Colonic mucosa (tissue), 4 donors: Measurements from ENCODE around the gene ATP8B3. TPM values are rescaled to one million over a fixed set of nuclear protein-coding genes. Genes with fewer than 3 reads are reported as not detected.

Experiments used
- DNase-seq: peaks from one replicate; pipeline ENCODE4 v3.0.0-alpha.2; 2020
- H3K27ac ChIP-seq: fragments of 200-600 bp; one replicate; pipeline ENCODE4 v1.8.0; 2021
- H3K27me3 ChIP-seq: fragments of 200-600 bp; one replicate; pipeline ENCODE4 v1.8.0; 2021
- H3K36me3 ChIP-seq: fragments of 200-600 bp; one replicate; pipeline ENCODE4 v1.8.0; 2021
- H3K4me1 ChIP-seq: fragments of 200-600 bp; one replicate; pipeline ENCODE4 v1.8.0; 2021; ENCODE audit warnings: mild to moderate bottlenecking
- H3K4me3 ChIP-seq: fragments of 200-600 bp; one replicate; pipeline ENCODE4 v1.8.0; 2021
- H3K9ac ChIP-seq, 2 donors: one replicate each; pipeline ENCODE4 v1.7.0; 2013; ENCODE audit warnings: control low read depth in 2 of 2, low read depth in 2 of 2, low read length in 2 of 2
- H3K9me3 ChIP-seq: fragments of 200-600 bp; one replicate; pipeline ENCODE4 v1.8.0; 2021
- intact Hi-C: fragments of 100-400 bp; cut with DNase I; formaldehyde crosslinking; loops from one replicate; pipeline ENCODE4 v1.14.1; 2022
- total RNA-seq, 2 donors: library from RNA; stranded (reverse); fragmentation: NEBNext Ultra II Directional in 1 of 2; extraction: Animal tissue kit (Norgen Biotek cat#: 25700) in 1 of 2; gene quantifications; one replicate each; pipeline ENCODE4 v1.2.1, GENCODE V29; 2021
- TF ChIP-seq, protein P1 (sequence below): fragments of 200-600 bp; IDR thresholded peaks from one replicate; pipeline ENCODE4 v1.8.0; 2022; ENCODE audit warnings: antibody characterized with exemption, mild to moderate bottlenecking
- donor health status: healthy.
- donor health status: DM: no; HTN: no; CAD: no.
- donor health status: DM: no; HTN: no; CAD: no.

Gene ATP8B3
- total RNA-seq, 2 donors from 2014 or later = 0.15 to 0.42 TPM

GRCh38 chr19:1827566-1828278 is 15.6 kb upstream of the ATP8B3 start:
- Histone ChIP-seq H3K4me3 (no peak overlapping the region), H3K36me3 (peaks cover 8% of the 10 kb centered on the region), H3K27ac (no peak overlapping the region), H3K9me3 (no peaks in the 10 kb centered on the region), H3K9ac (no peak overlapping the region), H3K4me1 (no peaks in the 10 kb centered on the region), H3K27me3 (no peaks in the 10 kb centered on the region)
- intact Hi-C loops = loop anchor here (5.0 kb wide), 1 partner anchor 35 kb away; no protein-coding TSS in a partner anchor
- TF ChIP-seq, protein P1, sequence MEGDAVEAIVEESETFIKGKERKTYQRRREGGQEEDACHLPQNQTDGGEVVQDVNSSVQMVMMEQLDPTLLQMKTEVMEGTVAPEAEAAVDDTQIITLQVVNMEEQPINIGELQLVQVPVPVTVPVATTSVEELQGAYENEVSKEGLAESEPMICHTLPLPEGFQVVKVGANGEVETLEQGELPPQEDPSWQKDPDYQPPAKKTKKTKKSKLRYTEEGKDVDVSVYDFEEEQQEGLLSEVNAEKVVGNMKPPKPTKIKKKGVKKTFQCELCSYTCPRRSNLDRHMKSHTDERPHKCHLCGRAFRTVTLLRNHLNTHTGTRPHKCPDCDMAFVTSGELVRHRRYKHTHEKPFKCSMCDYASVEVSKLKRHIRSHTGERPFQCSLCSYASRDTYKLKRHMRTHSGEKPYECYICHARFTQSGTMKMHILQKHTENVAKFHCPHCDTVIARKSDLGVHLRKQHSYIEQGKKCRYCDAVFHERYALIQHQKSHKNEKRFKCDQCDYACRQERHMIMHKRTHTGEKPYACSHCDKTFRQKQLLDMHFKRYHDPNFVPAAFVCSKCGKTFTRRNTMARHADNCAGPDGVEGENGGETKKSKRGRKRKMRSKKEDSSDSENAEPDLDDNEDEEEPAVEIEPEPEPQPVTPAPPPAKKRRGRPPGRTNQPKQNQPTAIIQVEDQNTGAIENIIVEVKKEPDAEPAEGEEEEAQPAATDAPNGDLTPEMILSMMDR = no peak
- no peak for DNase-seq

DNA sequence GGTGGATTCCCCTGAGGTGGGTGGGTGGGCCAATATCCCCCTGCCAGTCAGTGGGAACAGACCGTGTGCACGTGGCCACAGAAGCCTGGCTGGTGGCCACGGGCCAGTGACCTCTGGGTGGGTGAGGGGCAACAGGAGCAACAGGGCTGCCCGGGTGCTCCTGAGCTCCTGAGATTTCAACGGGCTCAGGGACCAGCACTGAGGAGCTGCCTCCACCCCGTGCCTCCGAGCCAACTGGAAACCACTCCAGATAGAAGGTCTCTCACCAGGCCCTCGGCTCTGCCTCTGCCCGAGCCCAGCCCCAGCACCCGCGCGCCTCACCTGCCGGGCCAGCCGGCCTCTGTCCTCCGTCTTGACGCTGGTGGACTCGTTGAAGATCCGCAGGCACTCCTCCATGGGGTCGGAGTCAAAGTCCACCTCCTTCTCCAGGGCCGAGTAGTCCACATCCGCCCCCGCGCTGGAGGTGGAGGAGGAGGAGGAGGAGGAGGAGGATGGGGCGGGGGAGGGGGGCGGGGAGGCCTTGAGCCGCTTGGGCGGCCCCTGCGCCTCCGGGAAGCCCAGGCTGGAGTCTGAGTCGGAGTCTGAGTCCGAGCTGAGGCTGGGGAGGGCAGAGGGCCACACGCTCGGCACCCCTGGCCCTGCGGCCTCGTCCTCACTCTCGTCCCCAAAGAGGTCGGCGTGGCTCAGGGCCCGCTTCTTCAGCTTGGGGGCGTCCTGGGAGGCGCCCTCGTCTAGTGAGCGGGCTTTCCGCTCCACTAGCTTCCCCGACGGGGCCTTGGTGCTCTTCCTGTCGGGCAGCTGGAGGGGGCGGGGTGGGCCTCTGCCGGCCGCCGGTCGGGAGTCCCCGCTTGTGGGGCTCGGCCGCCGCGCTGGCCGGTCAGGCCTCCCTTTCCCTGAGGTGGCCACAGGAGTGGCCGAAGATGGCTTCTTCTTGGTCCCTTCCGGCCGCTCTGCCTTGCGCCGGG is 14.8 kb upstream of the ATP8B3 start:
- DNase-seq = no peak
- Histone ChIP-seq H3K4me1 (no peaks in the 10 kb centered on the region), H3K36me3 (peaks cover 8% of the 10 kb centered on the region), H3K4me3 (no peak overlapping the region), H3K9ac (no peak overlapping the region), H3K27me3 (no peaks in the 10 kb centered on the region), H3K9me3 (no peaks in the 10 kb centered on the region), H3K27ac (no peak overlapping the region)
- TF ChIP-seq, protein P1 = no peak
- intact Hi-C loops = loop anchor here (5.0 kb wide), 1 partner anchor 35 kb away; no protein-coding TSS in a partner anchor

DNA sequence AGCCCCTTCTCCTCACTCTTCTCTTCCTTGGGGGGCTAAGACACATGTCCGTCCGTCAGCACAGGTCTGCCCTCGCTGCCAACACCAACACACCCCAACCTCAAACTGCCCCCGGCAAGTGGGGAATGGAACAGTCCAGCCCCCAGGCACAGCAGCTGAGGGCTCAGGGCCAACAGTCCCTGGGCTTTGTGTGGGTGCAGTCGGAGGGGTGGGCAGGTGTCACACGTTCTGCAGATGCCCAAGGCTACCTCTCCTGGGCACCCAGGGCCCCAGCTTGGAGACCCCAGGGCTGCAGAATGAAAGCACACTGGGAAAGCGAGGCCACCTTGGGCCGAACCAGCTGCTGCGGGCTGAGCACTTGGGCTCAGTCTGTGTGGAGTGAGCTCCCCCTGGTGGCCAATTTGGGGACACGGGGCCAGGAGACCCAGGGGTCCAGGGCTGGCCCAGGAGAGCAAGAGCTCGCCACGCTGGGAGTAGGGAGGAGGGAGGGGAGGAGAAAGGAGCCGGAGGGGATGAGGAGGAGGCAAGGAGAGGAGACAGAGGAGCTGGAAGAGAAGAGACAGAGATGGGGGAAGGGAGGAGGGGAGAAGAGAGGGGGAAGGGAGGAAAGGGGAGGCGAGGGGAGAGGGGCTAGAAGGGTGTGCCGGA is 14.0 kb upstream of the ATP8B3 start:
- H3K36me3 ChIP-seq = peaks cover 8% of the 10 kb centered on the region
- no peak overlapping the region for H3K9ac ChIP-seq
- no peaks in the 10 kb centered on the region for H3K27me3 ChIP-seq
- TF ChIP-seq, protein P1 = peak; percentile 86
- no peaks in the 10 kb centered on the region for H3K9me3 ChIP-seq
- H3K27ac ChIP-seq = no peak overlapping the region
- no peaks in the 10 kb centered on the region for H3K4me1 ChIP-seq
- intact Hi-C loops = loop anchor here (5.0 kb wide), 1 partner anchor 34 kb away; no protein-coding TSS in a partner anchor
- H3K4me3 ChIP-seq = no peak overlapping the region
- DNase-seq = peak; percentile 81

DNA sequence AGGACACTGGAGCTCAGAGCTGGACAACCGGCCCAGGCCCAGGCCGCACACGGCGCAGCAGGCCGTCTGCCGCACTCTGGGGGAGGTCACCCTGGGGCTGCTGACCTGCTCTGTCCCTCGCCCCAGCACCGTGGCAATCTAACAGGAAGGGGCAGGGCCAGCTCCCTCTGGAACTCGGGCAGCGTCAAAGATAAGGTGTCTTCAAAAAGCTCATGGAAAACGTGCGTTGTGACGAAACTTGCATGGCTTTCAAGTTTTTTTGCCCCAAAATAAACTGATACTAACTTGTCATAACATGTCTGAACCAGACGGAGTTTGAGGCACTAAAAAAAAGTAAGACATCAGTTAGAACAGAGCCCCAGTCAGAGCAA is 12.2 kb upstream of the ATP8B3 start:
- peaks cover 14% of the 10 kb centered on the region for H3K36me3 ChIP-seq
- no peak overlapping the region for H3K9ac ChIP-seq
- no peak overlapping the region for H3K27ac ChIP-seq
- intact Hi-C loops = no loop called here
- TF ChIP-seq, protein P1 = no peak
- no peak for DNase-seq
- H3K4me1 ChIP-seq = no peaks in the 10 kb centered on the region
- H3K9me3 ChIP-seq = no peaks in the 10 kb centered on the region
- H3K27me3 ChIP-seq = no peaks in the 10 kb centered on the region
- no peak overlapping the region for H3K4me3 ChIP-seq
